Hepatocyte (in vitro differentiated cells): ENCODE results near the gene BLVRB.

ENCODE experiments used
- EZH2phosphoT487 ChIP-seq: fragments of 200-600 bp; sonication (generic); IDR thresholded peaks from one replicate; pipeline ENCODE4 v1.6.1; 2018; ENCODE audit warnings: antibody characterized with exemption, mild to moderate bottlenecking, low read depth, moderate library complexity; ENCODE audit not compliant: unreplicated experiment, severe bottlenecking
- TF ChIP-seq, protein P1 (sequence below): fragments of 200-600 bp; sonication (generic); IDR thresholded peaks from 2 replicates; pipeline ENCODE4 v1.5.1; 2016; ENCODE audit warnings: antibody characterized with exemption, mild to moderate bottlenecking; ENCODE audit not compliant: poor library complexity

DNA sequence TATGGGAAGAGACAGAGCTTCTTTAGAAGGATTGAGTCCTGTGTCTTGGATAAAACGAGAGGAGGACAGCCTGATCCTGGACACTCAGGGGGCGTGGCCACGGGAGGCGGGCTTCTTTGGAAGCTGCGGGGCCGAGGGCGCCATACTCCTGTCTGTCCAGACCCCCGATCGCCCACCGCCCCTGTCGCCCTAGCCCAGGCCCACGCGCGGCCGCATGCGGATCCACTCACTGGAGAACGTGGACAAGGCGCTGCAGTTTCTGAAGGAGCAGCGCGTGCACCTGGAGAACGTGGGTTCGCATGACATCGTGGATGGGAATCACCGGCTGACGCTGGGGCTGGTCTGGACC is 24.3 kb upstream of the BLVRB start:
- TF ChIP-seq, protein P1, sequence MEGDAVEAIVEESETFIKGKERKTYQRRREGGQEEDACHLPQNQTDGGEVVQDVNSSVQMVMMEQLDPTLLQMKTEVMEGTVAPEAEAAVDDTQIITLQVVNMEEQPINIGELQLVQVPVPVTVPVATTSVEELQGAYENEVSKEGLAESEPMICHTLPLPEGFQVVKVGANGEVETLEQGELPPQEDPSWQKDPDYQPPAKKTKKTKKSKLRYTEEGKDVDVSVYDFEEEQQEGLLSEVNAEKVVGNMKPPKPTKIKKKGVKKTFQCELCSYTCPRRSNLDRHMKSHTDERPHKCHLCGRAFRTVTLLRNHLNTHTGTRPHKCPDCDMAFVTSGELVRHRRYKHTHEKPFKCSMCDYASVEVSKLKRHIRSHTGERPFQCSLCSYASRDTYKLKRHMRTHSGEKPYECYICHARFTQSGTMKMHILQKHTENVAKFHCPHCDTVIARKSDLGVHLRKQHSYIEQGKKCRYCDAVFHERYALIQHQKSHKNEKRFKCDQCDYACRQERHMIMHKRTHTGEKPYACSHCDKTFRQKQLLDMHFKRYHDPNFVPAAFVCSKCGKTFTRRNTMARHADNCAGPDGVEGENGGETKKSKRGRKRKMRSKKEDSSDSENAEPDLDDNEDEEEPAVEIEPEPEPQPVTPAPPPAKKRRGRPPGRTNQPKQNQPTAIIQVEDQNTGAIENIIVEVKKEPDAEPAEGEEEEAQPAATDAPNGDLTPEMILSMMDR: no peak
- no peak for TF ChIP-seq EZH2phosphoT487
